ENCODE results near the gene NUDCD3.

The NUDCD3 gene

DNA sequence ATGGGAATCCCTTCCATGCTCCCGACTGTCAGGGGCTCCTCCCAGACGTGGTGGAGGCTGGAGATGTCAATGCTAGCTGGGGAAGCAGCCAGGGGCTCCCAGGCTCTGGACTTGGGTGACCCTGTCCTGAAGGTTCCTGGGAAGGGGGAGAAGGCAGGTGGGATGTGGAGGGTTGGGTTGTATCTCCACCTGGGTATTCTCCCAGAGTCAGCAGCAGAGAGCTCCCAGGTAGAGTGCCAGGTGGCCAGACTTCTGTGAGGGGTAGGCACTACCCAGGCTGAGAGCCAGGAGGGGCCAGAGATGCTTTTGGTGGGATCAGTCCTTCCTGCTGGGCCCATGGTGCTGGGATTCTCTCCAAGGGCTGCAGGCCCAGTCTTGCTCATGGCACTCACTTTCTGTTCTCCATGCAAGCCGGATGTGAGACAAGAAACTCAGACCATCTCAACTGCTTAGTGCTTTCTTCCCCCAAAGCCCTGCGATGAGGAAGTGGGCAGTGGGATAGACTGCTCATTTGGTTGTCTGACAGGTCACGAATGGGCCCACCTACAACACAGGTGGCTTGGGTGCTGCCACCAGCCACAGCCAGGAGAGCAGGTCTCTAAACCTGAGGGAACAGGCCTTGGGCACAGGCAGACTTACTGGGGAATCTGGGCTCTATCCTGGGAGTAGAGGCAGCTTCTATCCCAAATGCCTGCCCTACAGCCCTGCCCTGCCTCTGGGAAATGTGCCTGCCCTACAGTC is 112.6 kb downstream of the NUDCD3 start:
- TF ChIP-seq ZFP3 (CRISPR knock-in tag; IDR thresholded peaks at IDR 0.05): no peak
- TF ChIP-seq TCF4 (CRISPR knock-in tag; IDR thresholded peaks at IDR 0.05; ENCODE audit: borderline replicate concordance): no peak
- TF ChIP-seq ZNF8 (CRISPR knock-in tag; IDR thresholded peaks at IDR 0.05): no peak
- no peak for TF ChIP-seq BACH2 (CRISPR knock-in tag; IDR thresholded peaks at IDR 0.05; ENCODE audit: borderline replicate concordance)
- TF ChIP-seq TOX (CRISPR knock-in tag; IDR thresholded peaks at IDR 0.05; ENCODE audit: borderline replicate concordance): no peak
- TF ChIP-seq OSR1 (CRISPR knock-in tag; IDR thresholded peaks at IDR 0.05): no peak
- no peak for TF ChIP-seq GLIS3 (CRISPR knock-in tag; IDR thresholded peaks at IDR 0.05)
- TF ChIP-seq ZFP30 (CRISPR knock-in tag; IDR thresholded peaks at IDR 0.05): no peak
- TF ChIP-seq, protein P1, sequence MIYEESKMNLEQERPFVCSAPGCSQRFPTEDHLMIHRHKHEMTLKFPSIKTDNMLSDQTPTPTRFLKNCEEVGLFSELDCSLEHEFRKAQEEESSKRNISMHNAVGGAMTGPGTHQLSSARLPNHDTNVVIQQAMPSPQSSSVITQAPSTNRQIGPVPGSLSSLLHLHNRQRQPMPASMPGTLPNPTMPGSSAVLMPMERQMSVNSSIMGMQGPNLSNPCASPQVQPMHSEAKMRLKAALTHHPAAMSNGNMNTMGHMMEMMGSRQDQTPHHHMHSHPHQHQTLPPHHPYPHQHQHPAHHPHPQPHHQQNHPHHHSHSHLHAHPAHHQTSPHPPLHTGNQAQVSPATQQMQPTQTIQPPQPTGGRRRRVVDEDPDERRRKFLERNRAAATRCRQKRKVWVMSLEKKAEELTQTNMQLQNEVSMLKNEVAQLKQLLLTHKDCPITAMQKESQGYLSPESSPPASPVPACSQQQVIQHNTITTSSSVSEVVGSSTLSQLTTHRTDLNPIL (CRISPR knock-in tag; IDR thresholded peaks at IDR 0.05; ENCODE audit: low read depth): no peak
- TF ChIP-seq ZNF565 (CRISPR knock-in tag; conservative IDR thresholded peaks at IDR 0.05; ENCODE audit: low read depth): no peak
- TF ChIP-seq ZNF70 (CRISPR knock-in tag; IDR thresholded peaks at IDR 0.05): no peak
- TF ChIP-seq, protein P2, sequence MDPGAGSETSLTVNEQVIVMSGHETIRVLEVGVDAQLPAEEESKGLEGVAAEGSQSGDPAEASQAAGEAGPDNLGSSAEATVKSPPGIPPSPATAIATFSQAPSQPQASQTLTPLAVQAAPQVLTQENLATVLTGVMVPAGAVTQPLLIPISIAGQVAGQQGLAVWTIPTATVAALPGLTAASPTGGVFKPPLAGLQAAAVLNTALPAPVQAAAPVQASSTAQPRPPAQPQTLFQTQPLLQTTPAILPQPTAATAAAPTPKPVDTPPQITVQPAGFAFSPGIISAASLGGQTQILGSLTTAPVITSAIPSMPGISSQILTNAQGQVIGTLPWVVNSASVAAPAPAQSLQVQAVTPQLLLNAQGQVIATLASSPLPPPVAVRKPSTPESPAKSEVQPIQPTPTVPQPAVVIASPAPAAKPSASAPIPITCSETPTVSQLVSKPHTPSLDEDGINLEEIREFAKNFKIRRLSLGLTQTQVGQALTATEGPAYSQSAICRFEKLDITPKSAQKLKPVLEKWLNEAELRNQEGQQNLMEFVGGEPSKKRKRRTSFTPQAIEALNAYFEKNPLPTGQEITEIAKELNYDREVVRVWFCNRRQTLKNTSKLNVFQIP (CRISPR knock-in tag; IDR thresholded peaks at IDR 0.05; ENCODE audit: borderline replicate concordance, low read depth): no peak
- no peak for TF ChIP-seq PPARA (CRISPR knock-in tag; IDR thresholded peaks at IDR 0.05; ENCODE audit: borderline replicate concordance)
- no peak for TF ChIP-seq ESRRG (CRISPR knock-in tag; IDR thresholded peaks at IDR 0.05)
- TF ChIP-seq, protein P3, sequence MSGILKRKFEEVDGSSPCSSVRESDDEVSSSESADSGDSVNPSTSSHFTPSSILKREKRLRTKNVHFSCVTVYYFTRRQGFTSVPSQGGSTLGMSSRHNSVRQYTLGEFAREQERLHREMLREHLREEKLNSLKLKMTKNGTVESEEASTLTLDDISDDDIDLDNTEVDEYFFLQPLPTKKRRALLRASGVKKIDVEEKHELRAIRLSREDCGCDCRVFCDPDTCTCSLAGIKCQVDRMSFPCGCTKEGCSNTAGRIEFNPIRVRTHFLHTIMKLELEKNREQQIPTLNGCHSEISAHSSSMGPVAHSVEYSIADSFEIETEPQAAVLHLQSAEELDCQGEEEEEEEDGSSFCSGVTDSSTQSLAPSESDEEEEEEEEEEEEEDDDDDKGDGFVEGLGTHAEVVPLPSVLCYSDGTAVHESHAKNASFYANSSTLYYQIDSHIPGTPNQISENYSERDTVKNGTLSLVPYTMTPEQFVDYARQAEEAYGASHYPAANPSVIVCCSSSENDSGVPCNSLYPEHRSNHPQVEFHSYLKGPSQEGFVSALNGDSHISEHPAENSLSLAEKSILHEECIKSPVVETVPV (CRISPR knock-in tag; IDR thresholded peaks at IDR 0.05): no peak
- no peak for ATAC-seq

DNA sequence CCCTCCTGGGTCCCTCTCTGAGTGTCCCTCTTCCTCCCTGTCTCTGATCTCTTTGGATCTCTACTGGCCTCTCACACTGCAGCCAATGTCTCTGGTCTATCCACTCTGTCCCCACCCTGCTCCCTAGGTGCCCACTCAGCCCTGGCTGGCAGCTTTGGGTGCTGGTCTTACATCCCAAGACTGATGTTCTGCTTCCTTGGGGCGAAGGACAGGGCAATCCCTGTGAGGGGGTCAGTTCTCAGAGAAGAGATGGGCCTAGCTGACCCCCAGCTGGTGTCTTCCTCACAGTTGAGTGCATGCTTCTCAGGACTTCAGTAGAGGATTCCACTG is 113.4 kb downstream of the NUDCD3 start:
- ATAC-seq: no peak; the same call in 2 of the 3 replicates
- no peak for TF ChIP-seq ZFP3 (CRISPR knock-in tag; IDR thresholded peaks at IDR 0.05)

DNA sequence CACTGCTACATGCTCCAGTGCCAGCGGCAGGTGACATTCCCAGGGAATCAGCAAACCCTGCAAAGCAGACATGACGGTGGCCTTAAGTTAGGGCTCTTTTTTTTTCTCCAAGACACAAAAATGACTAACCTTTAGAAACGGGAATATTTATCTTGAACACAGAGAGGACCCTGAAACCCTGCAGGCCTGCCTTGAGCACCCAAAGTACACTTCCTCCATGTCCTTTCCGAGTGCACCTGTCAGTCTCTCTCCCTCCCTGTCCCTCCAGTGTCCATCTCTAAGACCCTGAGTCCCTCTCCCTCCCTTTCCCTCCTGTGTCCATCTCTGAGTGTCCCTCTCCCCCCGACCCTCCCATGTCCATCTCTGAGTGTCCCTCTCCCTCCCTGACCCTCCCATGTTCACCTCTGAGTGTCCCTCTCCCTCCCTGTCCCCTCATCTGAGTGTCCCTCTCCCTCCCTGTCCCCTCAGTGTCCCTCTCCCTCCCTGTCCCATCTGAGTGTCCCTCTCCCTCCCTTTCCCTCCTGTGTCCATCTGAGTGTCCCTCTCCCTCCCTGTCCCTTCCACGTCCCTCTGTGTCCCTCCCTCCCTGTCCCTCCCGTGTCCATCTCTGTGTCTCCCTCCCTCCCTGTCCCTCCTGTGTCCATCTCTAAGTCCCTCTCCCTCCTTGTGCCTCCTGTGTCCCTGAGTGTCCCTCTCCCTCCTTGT is 113.9 kb downstream of the NUDCD3 start:
- ATAC-seq: no peak
- TF ChIP-seq ZNF70 (CRISPR knock-in tag; IDR thresholded peaks at IDR 0.05) (no peak), BACH2 (CRISPR knock-in tag; IDR thresholded peaks at IDR 0.05; ENCODE audit: borderline replicate concordance) (no peak), TOX (CRISPR knock-in tag; IDR thresholded peaks at IDR 0.05; ENCODE audit: borderline replicate concordance) (no peak), ESRRG (CRISPR knock-in tag; IDR thresholded peaks at IDR 0.05) (no peak), RARB (CRISPR knock-in tag; IDR thresholded peaks at IDR 0.05) (no peak), SNAI2 (CRISPR knock-in tag; IDR thresholded peaks at IDR 0.05) (no peak), ISL1 (CRISPR knock-in tag; IDR thresholded peaks at IDR 0.05) (no peak), ZFP3 (CRISPR knock-in tag; IDR thresholded peaks at IDR 0.05) (no peak), CSDC2 (CRISPR knock-in tag; IDR thresholded peaks at IDR 0.05) (no peak), ZFP30 (CRISPR knock-in tag; IDR thresholded peaks at IDR 0.05) (no peak), PPARA (CRISPR knock-in tag; IDR thresholded peaks at IDR 0.05; ENCODE audit: borderline replicate concordance) (no peak), ZNF565 (CRISPR knock-in tag; conservative IDR thresholded peaks at IDR 0.05; ENCODE audit: low read depth) (no peak), TCF4 (CRISPR knock-in tag; IDR thresholded peaks at IDR 0.05; ENCODE audit: borderline replicate concordance) (no peak), OSR1 (CRISPR knock-in tag; IDR thresholded peaks at IDR 0.05) (no peak), GLIS3 (CRISPR knock-in tag; IDR thresholded peaks at IDR 0.05) (no peak), ARNTL (CRISPR knock-in tag; IDR thresholded peaks at IDR 0.05; ENCODE audit: borderline replicate concordance, low read depth) (no peak)
- TF ChIP-seq, protein P3 (CRISPR knock-in tag; IDR thresholded peaks at IDR 0.05): no peak
- TF ChIP-seq, protein P1 (CRISPR knock-in tag; IDR thresholded peaks at IDR 0.05; ENCODE audit: low read depth): no peak
- TF ChIP-seq, protein P4, sequence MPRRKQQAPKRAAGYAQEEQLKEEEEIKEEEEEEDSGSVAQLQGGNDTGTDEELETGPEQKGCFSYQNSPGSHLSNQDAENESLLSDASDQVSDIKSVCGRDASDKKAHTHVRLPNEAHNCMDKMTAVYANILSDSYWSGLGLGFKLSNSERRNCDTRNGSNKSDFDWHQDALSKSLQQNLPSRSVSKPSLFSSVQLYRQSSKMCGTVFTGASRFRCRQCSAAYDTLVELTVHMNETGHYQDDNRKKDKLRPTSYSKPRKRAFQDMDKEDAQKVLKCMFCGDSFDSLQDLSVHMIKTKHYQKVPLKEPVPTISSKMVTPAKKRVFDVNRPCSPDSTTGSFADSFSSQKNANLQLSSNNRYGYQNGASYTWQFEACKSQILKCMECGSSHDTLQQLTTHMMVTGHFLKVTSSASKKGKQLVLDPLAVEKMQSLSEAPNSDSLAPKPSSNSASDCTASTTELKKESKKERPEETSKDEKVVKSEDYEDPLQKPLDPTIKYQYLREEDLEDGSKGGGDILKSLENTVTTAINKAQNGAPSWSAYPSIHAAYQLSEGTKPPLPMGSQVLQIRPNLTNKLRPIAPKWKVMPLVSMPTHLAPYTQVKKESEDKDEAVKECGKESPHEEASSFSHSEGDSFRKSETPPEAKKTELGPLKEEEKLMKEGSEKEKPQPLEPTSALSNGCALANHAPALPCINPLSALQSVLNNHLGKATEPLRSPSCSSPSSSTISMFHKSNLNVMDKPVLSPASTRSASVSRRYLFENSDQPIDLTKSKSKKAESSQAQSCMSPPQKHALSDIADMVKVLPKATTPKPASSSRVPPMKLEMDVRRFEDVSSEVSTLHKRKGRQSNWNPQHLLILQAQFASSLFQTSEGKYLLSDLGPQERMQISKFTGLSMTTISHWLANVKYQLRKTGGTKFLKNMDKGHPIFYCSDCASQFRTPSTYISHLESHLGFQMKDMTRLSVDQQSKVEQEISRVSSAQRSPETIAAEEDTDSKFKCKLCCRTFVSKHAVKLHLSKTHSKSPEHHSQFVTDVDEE (CRISPR knock-in tag; IDR thresholded peaks at IDR 0.05): no peak
- TF ChIP-seq, protein P2 (CRISPR knock-in tag; IDR thresholded peaks at IDR 0.05; ENCODE audit: borderline replicate concordance, low read depth): no peak

All from SK-N-SH treated with all-trans-retinoic acid at 6 μM for 48 hours (cell line).